Measurements from ENCODE around the gene NR6A1.

NR6A1 gene

GRCh38 chr9:124684169-124684568, 86.9 kb downstream of the NR6A1 start:
- DNase-seq, result no peak

- no peak for DNase-seq
Measured at GRCh38 chr9:124683043-124683442, 88.1 kb downstream of the NR6A1 start.

GRCh38 chr9:124680714-124681390, 90.3 kb downstream of the NR6A1 start:
- no peak for DNase-seq

- DNase-seq, result no peak
Measured at GRCh38 chr9:124680049-124680448, 91.1 kb downstream of the NR6A1 start.

GRCh38 chr9:124676159-124676551, 95.0 kb downstream of the NR6A1 start:
- no peak for DNase-seq

- peak; percentile 9 for DNase-seq
Measured at GRCh38 chr9:124675261-124676158, 95.6 kb downstream of the NR6A1 start.

GRCh38 chr9:124674651-124675050, 96.5 kb downstream of the NR6A1 start:
- DNase-seq, result no peak

- no peak for DNase-seq
Measured at GRCh38 chr9:124673063-124673462, 98.0 kb downstream of the NR6A1 start.

GRCh38 chr9:124671861-124672260, 99.2 kb downstream of the NR6A1 start:
- no peak for DNase-seq

- DNase-seq, result no peak
Measured at GRCh38 chr9:124666642-124667041, 104.5 kb downstream of the NR6A1 start.

- no peak for DNase-seq
Measured at GRCh38 chr9:124665391-124666058, 105.6 kb downstream of the NR6A1 start.

- DNase-seq, result no peak
Measured at GRCh38 chr9:124664143-124664542, 107.0 kb downstream of the NR6A1 start.

GRCh38 chr9:124663046-124663961, 107.8 kb downstream of the NR6A1 start:
- DNase-seq, result no peak

- DNase-seq, result no peak
Measured at GRCh38 chr9:124662561-124662960, 108.5 kb downstream of the NR6A1 start.

GRCh38 chr9:124661271-124661670, 109.8 kb downstream of the NR6A1 start:
- no peak for DNase-seq

- DNase-seq, result no peak
Measured at GRCh38 chr9:124660341-124660801, 110.7 kb downstream of the NR6A1 start.

GRCh38 chr9:124659099-124659659, 111.9 kb downstream of the NR6A1 start:
- no peak for DNase-seq

- DNase-seq, result no peak
Measured at GRCh38 chr9:124658165-124659017, 112.7 kb downstream of the NR6A1 start.

- no peak for DNase-seq
Measured at GRCh38 chr9:124657516-124657915, 113.6 kb downstream of the NR6A1 start.

- no peak for DNase-seq
Measured at GRCh38 chr9:124654431-124654830, 116.7 kb downstream of the NR6A1 start.

Data from RPMI8226 (cell line).